Astrocyte (in vitro differentiated cells and primary cell): ENCODE measurements around the gene KCNQ1. TPM values are rescaled to one million over a fixed set of nuclear protein-coding genes. Genes with fewer than 3 reads are reported as not detected.

Experiments used
- DNase-seq: peaks from one replicate; pipeline ENCODE4 v3.0.0-alpha.2; 2010; ENCODE audit warnings: low read depth
- FAIRE-seq: peaks from 2 replicates; lab custom pipeline; 2011; peaks lifted over from hg19 to GRCh38; lab: Jason Lieb, UNC
- H2AFZ ChIP-seq: 2 replicates; pipeline ENCODE4 v1.6.0; 2012; ENCODE audit warnings: low read depth, low read length, inconsistent platforms
- H3K27ac ChIP-seq: 2 replicates; pipeline ENCODE4 v1.5.1; 2011; ENCODE audit warnings: low read depth, low read length, inconsistent platforms
- H3K27me3 ChIP-seq: 2 replicates; pipeline ENCODE4 v1.6.0; 2011; ENCODE audit warnings: low read length, inconsistent platforms; ENCODE audit not compliant: insufficient read depth
- H3K36me3 ChIP-seq: 2 replicates; pipeline ENCODE4 v1.5.1; 2011; ENCODE audit warnings: low read length, inconsistent platforms; ENCODE audit not compliant: insufficient read depth
- H3K4me1 ChIP-seq: 2 replicates; pipeline ENCODE4 v1.5.1; 2011; ENCODE audit warnings: low read length, inconsistent platforms; ENCODE audit not compliant: insufficient read depth
- H3K4me2 ChIP-seq: 2 replicates; pipeline ENCODE4 v1.6.0; 2012; ENCODE audit warnings: low read length, inconsistent platforms
- H3K4me3 ChIP-seq: 2 replicates; pipeline ENCODE4 v1.5.1; 2011; ENCODE audit warnings: low read depth, mild to moderate bottlenecking, low read length, inconsistent platforms; ENCODE audit not compliant: insufficient read depth
- H3K79me2 ChIP-seq: 2 replicates; pipeline ENCODE4 v1.6.0; 2012; ENCODE audit warnings: mild to moderate bottlenecking, low read length, inconsistent platforms; ENCODE audit not compliant: insufficient read depth
- H3K9ac ChIP-seq: 2 replicates; pipeline ENCODE4 v1.6.0; 2012; ENCODE audit warnings: mild to moderate bottlenecking, low read length, inconsistent platforms
- H3K9me3 ChIP-seq: 2 replicates; pipeline ENCODE4 v1.5.1; 2012; ENCODE audit warnings: low read depth, mild to moderate bottlenecking, low read length, inconsistent platforms; ENCODE audit not compliant: insufficient read depth
- H4K20me1 ChIP-seq: 2 replicates; pipeline ENCODE4 v1.6.0; 2012; ENCODE audit warnings: low read length, inconsistent platforms; ENCODE audit not compliant: insufficient read depth
- H3K27ac Mint-ChIP-seq: one replicate; pipeline ENCODE4 v1.8.0; 2021; ENCODE audit warnings: mild to moderate bottlenecking, mixed read lengths; ENCODE audit not compliant: unreplicated experiment
- H3K27me3 Mint-ChIP-seq: one replicate; pipeline ENCODE4 v1.8.0; 2021; ENCODE audit warnings: low read depth, mixed read lengths; ENCODE audit not compliant: unreplicated experiment
- H3K36me3 Mint-ChIP-seq: one replicate; pipeline ENCODE4 v1.8.0; 2021; ENCODE audit warnings: low read depth, mixed read lengths; ENCODE audit not compliant: unreplicated experiment
- H3K4me1 Mint-ChIP-seq: one replicate; pipeline ENCODE4 v1.8.0; 2021; ENCODE audit warnings: low read depth, mixed read lengths; ENCODE audit not compliant: unreplicated experiment
- H3K4me3 Mint-ChIP-seq: one replicate; pipeline ENCODE4 v1.8.0; 2021; ENCODE audit warnings: mild to moderate bottlenecking, moderate library complexity, mixed read lengths; ENCODE audit not compliant: unreplicated experiment
- H3K9me3 Mint-ChIP-seq: one replicate; pipeline ENCODE4 v1.8.0; 2021; ENCODE audit warnings: mild to moderate bottlenecking, mixed read lengths; ENCODE audit not compliant: unreplicated experiment
- CTCF ChIP-seq: IDR thresholded peaks from 2 replicates; pipeline ENCODE4 v1.5.1; 2011; ENCODE audit warnings: low read depth, mild to moderate bottlenecking, inconsistent platforms, low read length, moderate library complexity; ENCODE audit not compliant: insufficient read depth
- EZH2 ChIP-seq: IDR thresholded peaks from 2 replicates; pipeline ENCODE4 v1.6.1; 2012; ENCODE audit warnings: mild to moderate bottlenecking, low read length, inconsistent platforms; ENCODE audit not compliant: insufficient read depth
- total RNA-seq: library from RNA; stranded (reverse); gene quantifications from 2 replicates; pipeline ENCODE4 v1.2.1, GENCODE V29; 2021

KCNQ1 gene
- total RNA-seq, 1 donor from 2014 or later, result not detected

GRCh38 chr11:2588809-2589537 is 144.2 kb downstream of the KCNQ1 start:
- H3K4me2 ChIP-seq, result no peak overlapping the region
- TF ChIP-seq EZH2 (no peak), CTCF (no peak)
- H3K27ac Mint-ChIP-seq, result no peak overlapping the region
- H3K9me3 Mint-ChIP-seq, result peaks cover 7% of the 10 kb centered on the region
- H3K27me3 ChIP-seq, result peaks cover 17% of the 10 kb centered on the region
- no peak overlapping the region for H3K4me3 Mint-ChIP-seq
- H3K9me3 ChIP-seq, result no peaks in the 10 kb centered on the region
- peaks cover 67% of the 10 kb centered on the region for H3K27me3 Mint-ChIP-seq
- no peaks in the 10 kb centered on the region for H3K36me3 ChIP-seq
- no peak overlapping the region for H2AFZ ChIP-seq
- H3K27ac ChIP-seq, result no peak overlapping the region
- no peaks in the 10 kb centered on the region for H3K4me1 Mint-ChIP-seq
- H3K79me2 ChIP-seq, result no peaks in the 10 kb centered on the region
- FAIRE-seq (no peak), DNase-seq (no peak)
- no peaks in the 10 kb centered on the region for H4K20me1 ChIP-seq
- no peak overlapping the region for H3K4me3 ChIP-seq
- H3K4me1 ChIP-seq, result no peaks in the 10 kb centered on the region
- H3K9ac ChIP-seq, result no peak overlapping the region
- H3K36me3 Mint-ChIP-seq, result no peaks in the 10 kb centered on the region

GRCh38 chr11:2589538-2589934 is 144.7 kb downstream of the KCNQ1 start:
- Mint-ChIP-seq H3K4me3 (no peak overlapping the region), H3K27ac (no peak overlapping the region), H3K27me3 (peaks cover 73% of the 10 kb centered on the region), H3K9me3 (peaks cover 8% of the 10 kb centered on the region), H3K36me3 (no peaks in the 10 kb centered on the region), H3K4me1 (no peaks in the 10 kb centered on the region)
- no peak for DNase-seq
- TF ChIP-seq EZH2 (no peak), CTCF (no peak)
- no peak for FAIRE-seq
- Histone ChIP-seq H3K4me1 (no peaks in the 10 kb centered on the region), H2AFZ (no peak overlapping the region), H3K9me3 (no peaks in the 10 kb centered on the region), H3K4me2 (no peak overlapping the region), H3K36me3 (no peaks in the 10 kb centered on the region), H3K27ac (no peak overlapping the region), H3K4me3 (no peak overlapping the region), H3K27me3 (peaks cover 19% of the 10 kb centered on the region), H4K20me1 (no peaks in the 10 kb centered on the region), H3K9ac (no peak overlapping the region), H3K79me2 (no peaks in the 10 kb centered on the region)
